Inflammatory macrophage treated with lipopolysaccharide for 1 hour (primary cell): ENCODE results near the gene TGOLN2.
A peak's percentile ranks its signal among the peaks of the same experiment; 100 is the strongest.
"Not testable (repeated sequence)": the region's sequence is repeated elsewhere in the genome, so short reads cannot be mapped to it uniquely, and the experiment has no call there.

Experiments
- DNase-seq, 2 donors: peaks; one replicate each; pipeline ENCODE4 v3.0.0-alpha.2; 2020 to 2022

TGOLN2 gene

GRCh38 chr2:85327822-85328617 is at the start of gene TGOLN2:
Gene TGOLN2, minus strand, starts transcription at chr2:85327989. Its CDS starts 27 bp downstream, at chr2:85327962.
- peak; percentile 91 to 94 for DNase-seq

GRCh38 chr2:85377083-85377482 is 49.3 kb upstream of the TGOLN2 start:
- DNase-seq = no peak

GRCh38 chr2:85376291-85377065 is 48.7 kb upstream of the TGOLN2 start:
- DNase-seq = no peak

- DNase-seq = no peak
Measured at GRCh38 chr2:85371045-85371444, 43.3 kb upstream of the TGOLN2 start.

DNA sequence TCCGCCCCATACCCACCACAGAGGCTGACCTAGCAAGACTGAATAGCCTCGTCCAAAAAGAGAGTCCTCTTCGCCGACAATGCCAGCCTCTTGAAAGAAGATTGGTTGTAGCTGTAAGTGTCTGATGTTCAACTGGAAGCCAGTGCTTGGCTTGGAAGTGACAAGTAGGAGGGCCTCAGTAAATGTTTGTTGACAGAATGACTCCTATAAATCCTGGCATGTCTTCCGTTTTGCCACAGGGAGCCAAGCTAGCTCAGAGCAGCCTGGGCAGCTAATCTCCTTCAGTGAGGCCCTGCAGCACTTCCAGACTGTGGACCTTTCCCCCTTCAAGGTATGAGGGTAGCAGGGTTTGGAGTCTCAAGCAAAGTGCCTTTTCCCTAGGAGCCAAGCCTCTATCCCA is 41.7 kb upstream of the TGOLN2 start:
- DNase-seq = no peak

- no peak for DNase-seq
Measured at GRCh38 chr2:85368921-85369320, 41.1 kb upstream of the TGOLN2 start.

- no peak for DNase-seq
Measured at GRCh38 chr2:85367180-85367579, 39.4 kb upstream of the TGOLN2 start.

- not testable (repeated sequence) for DNase-seq
Measured at GRCh38 chr2:85362653-85363387, 35.0 kb upstream of the TGOLN2 start.

GRCh38 chr2:85357736-85358135 is 29.9 kb upstream of the TGOLN2 start:
- no peak for DNase-seq

DNA sequence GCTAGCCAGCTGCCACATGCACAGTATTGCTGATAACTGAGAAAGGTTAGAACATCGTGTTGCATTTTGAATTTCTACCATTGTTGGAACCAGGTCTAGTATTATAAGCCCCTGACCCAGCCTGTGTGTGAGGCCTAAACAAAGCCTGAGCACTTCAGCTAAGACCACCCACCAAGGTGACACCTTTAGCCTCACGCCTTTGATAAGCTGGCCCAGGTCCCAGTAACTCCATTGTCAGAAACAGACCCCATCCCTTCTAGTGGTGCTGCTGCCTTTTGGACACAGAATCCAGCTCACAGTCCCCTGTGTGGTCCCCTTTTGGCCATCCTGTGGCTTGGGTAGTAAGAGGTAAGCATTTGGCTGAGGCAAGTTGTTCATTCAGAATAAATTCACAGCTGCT is 28.4 kb upstream of the TGOLN2 start:
- no peak for DNase-seq

GRCh38 chr2:85355521-85355920 is 27.7 kb upstream of the TGOLN2 start:
- no peak for DNase-seq

- peak in 1 of 2 donors; percentile 1 for DNase-seq
Measured at GRCh38 chr2:85355073-85355410, 27.3 kb upstream of the TGOLN2 start.

- DNase-seq = peak; percentile 99
Measured at GRCh38 chr2:85354286-85355072, 26.7 kb upstream of the TGOLN2 start, which contains the start of the genes ELMOD3 and RETSAT. Gene ELMOD3, plus strand, starts transcription at chr2:85354769. Its CDS starts 2,430 bp downstream, at chr2:85357199. Gene RETSAT, minus strand, starts transcription at chr2:85354528. Its CDS starts 21 bp downstream, at chr2:85354507.

DNA sequence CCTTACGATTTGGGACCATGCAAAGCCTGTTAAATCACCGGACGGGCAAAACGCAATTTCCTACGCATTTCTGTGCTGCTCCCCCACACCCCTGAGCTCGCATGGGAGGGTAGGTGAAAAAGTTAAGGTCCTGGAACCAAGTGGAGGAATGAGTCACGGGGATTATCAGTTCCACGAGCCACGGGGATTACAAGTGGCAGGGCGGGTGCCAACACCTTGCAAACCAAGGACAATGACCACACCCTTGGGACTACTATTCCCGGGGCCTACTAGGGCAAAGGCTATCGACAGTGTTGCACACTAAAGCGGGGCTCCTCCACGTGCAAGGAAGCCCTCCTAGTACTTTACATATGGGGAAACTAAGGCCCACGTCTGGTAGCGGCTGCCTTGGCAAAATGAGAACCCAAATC is 26.1 kb upstream of the TGOLN2 start:
- peak in 1 of 2 donors; percentile 8 for DNase-seq

DNA sequence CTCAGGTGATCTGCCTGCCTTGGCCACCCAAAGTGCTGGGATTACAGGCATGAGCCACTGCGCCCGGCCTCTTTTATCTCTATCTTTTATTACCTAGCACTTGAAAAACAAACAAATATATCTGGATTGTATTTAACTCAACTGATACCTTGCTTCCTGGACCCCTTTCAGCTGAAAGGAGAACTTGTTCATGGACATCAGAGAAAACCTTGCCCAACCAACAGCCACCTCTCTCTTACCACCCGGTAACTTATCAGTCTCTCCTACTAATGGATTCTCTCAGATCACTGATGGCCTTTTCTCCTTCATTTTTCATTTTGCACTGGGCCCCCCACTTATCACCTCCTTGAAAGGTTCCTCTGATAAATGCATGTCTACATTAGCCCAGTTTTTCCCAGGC is 19.8 kb upstream of the TGOLN2 start:
- no peak for DNase-seq

- DNase-seq = no peak
Measured at GRCh38 chr2:85344356-85344954, 16.7 kb upstream of the TGOLN2 start.

DNA sequence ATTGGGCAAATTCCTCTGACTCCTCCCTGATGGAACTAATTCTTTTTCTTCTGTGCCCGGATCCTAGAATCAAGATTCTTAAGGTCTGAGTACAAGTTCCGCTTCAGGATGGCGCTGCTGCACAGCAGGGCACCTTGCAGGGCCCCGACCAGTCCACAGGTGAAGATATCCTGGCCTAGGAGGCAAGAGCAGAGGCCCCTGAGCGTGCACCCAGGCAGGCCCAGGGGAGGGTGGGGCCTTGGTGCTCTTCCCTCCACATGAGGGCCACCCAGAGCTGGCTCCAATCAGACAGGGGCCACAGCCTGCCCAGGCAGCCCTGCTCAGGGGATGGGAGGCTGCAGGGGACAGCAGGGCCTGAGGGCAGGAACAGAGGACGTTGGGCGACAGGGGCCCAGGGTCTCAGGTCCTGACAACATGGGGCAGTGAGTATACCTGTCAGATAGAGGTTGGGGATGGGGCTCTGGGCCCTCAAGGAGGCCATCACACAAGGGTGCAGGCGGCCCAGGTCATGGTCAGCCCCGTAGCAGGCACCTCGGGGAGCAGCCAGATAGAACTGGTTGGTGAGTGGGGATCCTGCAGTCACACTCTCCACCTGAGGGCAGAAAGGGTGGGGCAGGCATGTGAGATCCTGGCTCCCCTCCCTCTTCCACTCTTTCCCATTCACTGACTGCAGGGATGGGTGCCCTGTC is 15.6 kb upstream of the TGOLN2 start:
- not testable (repeated sequence) for DNase-seq

DNA sequence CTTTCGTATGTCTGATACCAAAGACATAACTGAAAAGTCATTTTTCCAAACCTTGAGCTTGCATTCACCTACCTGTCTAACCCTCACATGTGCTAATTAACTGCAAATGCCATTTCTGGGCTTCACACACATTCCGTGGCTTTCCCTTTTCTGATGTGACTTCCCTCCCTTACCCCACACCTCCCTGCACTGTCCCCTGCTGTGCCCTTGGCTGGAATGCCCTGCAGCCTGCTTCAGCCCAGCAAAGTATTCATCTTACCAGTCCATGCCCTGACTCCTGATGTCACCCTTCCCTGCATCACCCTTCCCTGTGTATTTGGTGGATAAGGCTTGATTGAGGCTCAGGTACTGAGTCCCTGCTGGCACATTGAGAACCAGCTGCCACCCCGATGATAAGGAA is 14.4 kb upstream of the TGOLN2 start:
- no peak for DNase-seq

- no peak for DNase-seq
Measured at GRCh38 chr2:85341269-85342029, 13.7 kb upstream of the TGOLN2 start.

DNA sequence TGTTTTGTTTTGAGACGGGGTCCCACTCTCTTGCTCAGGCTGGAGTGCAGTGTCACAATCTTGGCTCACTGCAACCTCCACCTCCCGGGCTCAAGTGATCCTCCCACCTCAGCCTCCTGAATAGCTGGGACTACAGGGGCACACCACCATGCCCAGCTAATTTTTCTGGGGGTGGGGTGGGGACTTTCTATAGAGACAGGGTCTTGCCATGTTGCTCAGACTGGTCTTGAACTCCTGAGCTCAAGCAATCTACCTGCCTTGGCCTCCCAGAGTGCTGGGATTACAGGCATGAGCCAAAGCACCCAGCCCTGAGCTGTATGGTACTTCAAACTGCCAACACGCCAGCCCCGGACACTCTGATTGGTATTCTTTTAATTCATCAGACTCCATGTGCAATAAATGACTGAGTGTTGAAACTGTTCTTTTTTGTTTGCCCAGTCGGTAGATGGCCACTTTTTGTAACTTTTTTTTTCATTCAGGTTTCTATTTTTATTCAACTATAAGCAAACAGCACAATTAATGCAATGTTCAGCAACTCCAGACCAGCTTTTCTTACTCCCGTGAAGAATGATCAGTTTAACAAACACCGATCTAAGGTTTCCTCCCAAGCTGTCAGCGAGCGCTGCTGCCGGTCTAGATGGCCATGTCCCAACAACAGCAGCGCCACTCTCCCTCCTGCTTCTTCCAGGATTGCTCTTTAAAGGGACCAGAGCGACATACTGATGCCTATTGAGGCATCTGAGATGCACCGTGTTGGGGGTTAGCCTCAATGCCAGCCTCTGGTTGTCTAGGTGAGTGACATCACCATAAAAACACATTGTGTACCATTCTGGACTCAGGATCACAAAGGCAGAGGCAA is 12.5 kb upstream of the TGOLN2 start:
- no peak for DNase-seq
